ENCODE measurements around the gene CAMK1G. TPM values are rescaled to one million over a fixed set of nuclear protein-coding genes. Genes with fewer than 3 reads are reported as not detected.

CAMK1G gene
- polyA plus RNA-seq, 1 donor from 2014 or later, result 3.0 TPM

GRCh38 chr1:209641832-209642172, 58.3 kb downstream of the CAMK1G start:
- TF ChIP-seq EP300 (conservative IDR thresholded peaks at IDR 0.05; ENCODE audit: poor library complexity, severe bottlenecking) (no peak), SMC3 (conservative IDR thresholded peaks at IDR 0.05; ENCODE audit: poor library complexity) (no peak), RAD21 (conservative IDR thresholded peaks at IDR 0.05) (no peak), CTCF (IDR thresholded peaks at IDR 0.05; ENCODE audit: poor library complexity, severe bottlenecking) (no peak), EZH2 (IDR thresholded peaks at IDR 0.05; ENCODE audit: borderline replicate concordance, insufficient read depth, low read length, poor library complexity, severe bottlenecking) (no peak), REST (IDR thresholded peaks at IDR 0.05; ENCODE audit: borderline replicate concordance) (no peak), TAF1 (IDR thresholded peaks at IDR 0.05; ENCODE audit: low read depth) (no peak), MXI1 (conservative IDR thresholded peaks at IDR 0.05; ENCODE audit: poor library complexity, severe bottlenecking) (no peak), POLR2AphosphoS5 (IDR thresholded peaks at IDR 0.05) (no peak)
- no peaks in the 10 kb centered on the region for H3K27me3 ChIP-seq (ENCODE audit: insufficient read depth, low read depth, low read length)
- no peaks in the 10 kb centered on the region for H3F3A ChIP-seq (ENCODE audit: insufficient read depth, low read length, poor library complexity, severe bottlenecking)
- no peak overlapping the region for H3K4me3 ChIP-seq (ENCODE audit: low read length)
- no peak overlapping the region for H3K9ac ChIP-seq (ENCODE audit: low read length)
- no peak overlapping the region for H3K4me2 ChIP-seq (ENCODE audit: low read length)
- no peaks in the 10 kb centered on the region for H3K9me3 ChIP-seq (ENCODE audit: low read length)
- no peaks in the 10 kb centered on the region for H3K9me2 ChIP-seq (ENCODE audit: insufficient read depth, low read length)
- H3K27ac ChIP-seq (ENCODE audit: low read length), result no peak overlapping the region
- no peaks in the 10 kb centered on the region for H4K20me1 ChIP-seq (ENCODE audit: insufficient read depth)
- no peaks in the 10 kb centered on the region for H3K36me3 ChIP-seq (ENCODE audit: insufficient read depth, low read length)
- H2AFZ ChIP-seq (ENCODE audit: low read depth, low read length), result no peak overlapping the region
- H3K79me2 ChIP-seq (replicated peaks; ENCODE audit: insufficient read depth, low read length), result no peaks in the 10 kb centered on the region

- no peaks in the 10 kb centered on the region for H3K9me2 ChIP-seq (ENCODE audit: insufficient read depth, low read length)
- H3K9me3 ChIP-seq (ENCODE audit: low read length), result no peaks in the 10 kb centered on the region
- H2AFZ ChIP-seq (ENCODE audit: low read depth, low read length), result no peak overlapping the region
- H3F3A ChIP-seq (ENCODE audit: insufficient read depth, low read length, poor library complexity, severe bottlenecking), result no peaks in the 10 kb centered on the region
- no peak overlapping the region for H3K4me2 ChIP-seq (ENCODE audit: low read length)
- no peaks in the 10 kb centered on the region for H3K79me2 ChIP-seq (replicated peaks; ENCODE audit: insufficient read depth, low read length)
- H4K20me1 ChIP-seq (ENCODE audit: insufficient read depth), result no peaks in the 10 kb centered on the region
- TF ChIP-seq TAF1 (IDR thresholded peaks at IDR 0.05; ENCODE audit: low read depth), result no peak
- H3K36me3 ChIP-seq (ENCODE audit: insufficient read depth, low read length), result no peaks in the 10 kb centered on the region
- no peak overlapping the region for H3K9ac ChIP-seq (ENCODE audit: low read length)
- H3K27me3 ChIP-seq (ENCODE audit: insufficient read depth, low read depth, low read length), result no peaks in the 10 kb centered on the region
- no peak overlapping the region for H3K4me3 ChIP-seq (ENCODE audit: low read length)
- H3K27ac ChIP-seq (ENCODE audit: low read length), result no peak overlapping the region
Measured at GRCh38 chr1:209642816-209643215, 59.3 kb downstream of the CAMK1G start.
